HG02943 (cell line): Measurements from ENCODE around the gene SRP14.

Experiments
- ATAC-seq: cut with Tn5 transposase; IDR thresholded peaks from one replicate; pipeline ENCODE4 v1.9.1; 2021; ENCODE audit warnings: mild to moderate bottlenecking, low read depth, moderate library complexity; ENCODE audit not compliant: unreplicated experiment

SRP14 gene

GRCh38 chr15:40069178-40070165 lies 30.5 kb upstream of the SRP14 start:
- ATAC-seq = peak; percentile 73

DNA sequence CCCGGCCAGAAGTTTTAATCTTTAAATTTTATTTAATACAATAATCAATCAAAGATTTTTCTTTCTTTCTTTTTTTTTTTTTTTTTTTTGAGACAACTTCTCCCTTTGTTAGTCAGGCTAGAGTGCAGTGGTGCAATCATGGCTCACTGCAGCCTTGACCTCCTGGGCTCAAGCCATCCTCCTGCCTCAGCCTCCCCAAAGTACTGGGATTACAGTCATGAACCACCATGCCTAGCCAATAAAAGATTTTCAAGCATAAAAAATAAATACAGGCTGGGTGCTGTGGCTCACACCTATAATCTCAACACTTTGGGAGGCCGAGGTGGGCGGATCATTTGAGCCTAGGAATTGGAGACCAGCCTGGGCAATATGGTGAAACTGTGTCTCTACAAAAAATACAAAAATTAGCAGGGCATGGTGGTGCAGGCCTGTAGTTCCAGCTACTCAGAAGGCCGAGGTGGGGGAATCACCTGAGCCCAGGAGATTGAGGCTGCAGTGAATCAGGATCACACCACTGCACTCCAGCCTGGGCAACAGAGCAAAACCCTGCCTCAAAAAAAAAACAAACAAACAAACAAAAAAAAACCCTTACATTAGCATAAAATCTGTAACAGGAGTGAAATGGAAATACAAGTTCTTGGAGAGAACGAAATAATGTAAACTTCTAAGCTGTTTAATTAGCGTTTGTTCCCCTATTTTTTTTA lies 29.1 kb upstream of the SRP14 start:
- ATAC-seq = no peak

DNA sequence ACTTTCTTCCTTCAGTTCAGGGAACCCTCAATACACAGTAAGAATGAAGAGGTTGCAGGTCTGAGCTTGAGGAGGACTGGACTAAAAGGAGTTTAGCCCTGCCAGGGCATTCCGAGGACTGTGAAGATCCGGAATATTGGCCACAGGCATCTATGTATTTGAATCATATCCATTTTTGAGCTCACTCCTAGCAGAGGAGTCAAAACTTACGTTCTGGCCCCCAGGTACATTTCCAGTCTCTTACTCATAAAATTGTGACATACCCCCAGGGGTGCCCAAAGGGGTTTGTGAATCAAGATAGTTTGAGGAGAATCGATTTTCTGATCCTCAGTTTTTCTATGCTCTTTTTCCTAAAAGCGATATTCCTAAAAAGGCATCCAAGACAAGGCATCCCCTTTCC lies 27.6 kb upstream of the SRP14 start:
- ATAC-seq = no peak

DNA sequence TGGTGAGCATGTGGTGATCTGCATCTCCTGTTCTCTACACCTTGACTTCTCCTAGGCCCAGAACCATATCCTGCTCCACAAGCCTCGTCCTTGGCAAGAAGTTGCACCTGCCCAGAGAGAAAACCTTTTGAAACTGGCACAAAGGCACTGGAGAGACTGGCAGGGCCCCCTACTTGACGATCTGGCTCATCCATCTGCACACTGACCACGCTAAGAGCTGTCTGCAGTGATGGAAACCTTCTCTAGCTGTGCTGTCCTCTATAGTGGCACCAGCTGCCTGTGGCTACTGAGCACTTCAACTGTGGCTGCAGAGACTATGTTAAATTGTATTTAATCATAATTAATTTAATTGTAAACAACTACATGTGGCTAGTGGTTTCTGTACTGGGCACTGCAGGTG lies 26.2 kb upstream of the SRP14 start:
- no peak for ATAC-seq

- ATAC-seq = no peak
These were observed 25.4 kb upstream of the SRP14 start for GRCh38 chr15:40064231-40064894.

DNA sequence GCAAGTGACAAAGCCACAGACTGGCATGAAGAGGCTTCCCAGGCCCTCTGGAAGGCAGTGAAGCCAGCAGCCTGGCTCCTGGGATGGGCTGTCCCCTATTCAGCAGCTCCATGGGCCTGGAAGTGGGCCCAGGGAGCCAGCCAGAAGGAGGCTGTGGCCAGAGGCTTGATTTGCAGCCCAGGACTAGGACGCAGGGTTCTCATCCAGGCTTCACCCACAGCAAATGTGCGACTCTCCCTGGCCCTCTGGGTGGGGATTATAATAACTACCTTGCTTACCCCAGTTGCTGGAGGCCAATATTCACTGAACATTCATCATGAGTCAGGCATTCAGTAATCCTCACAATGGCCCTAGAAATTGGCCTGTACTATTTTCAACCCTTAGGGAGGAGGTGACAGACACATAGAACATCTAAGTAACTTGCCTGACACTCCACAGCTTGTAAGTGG lies 24.6 kb upstream of the SRP14 start:
- ATAC-seq = no peak

GRCh38 chr15:40062816-40063562 lies 24.0 kb upstream of the SRP14 start:
- no peak for ATAC-seq

GRCh38 chr15:40061212-40061901 lies 22.4 kb upstream of the SRP14 start:
- ATAC-seq = no peak

DNA sequence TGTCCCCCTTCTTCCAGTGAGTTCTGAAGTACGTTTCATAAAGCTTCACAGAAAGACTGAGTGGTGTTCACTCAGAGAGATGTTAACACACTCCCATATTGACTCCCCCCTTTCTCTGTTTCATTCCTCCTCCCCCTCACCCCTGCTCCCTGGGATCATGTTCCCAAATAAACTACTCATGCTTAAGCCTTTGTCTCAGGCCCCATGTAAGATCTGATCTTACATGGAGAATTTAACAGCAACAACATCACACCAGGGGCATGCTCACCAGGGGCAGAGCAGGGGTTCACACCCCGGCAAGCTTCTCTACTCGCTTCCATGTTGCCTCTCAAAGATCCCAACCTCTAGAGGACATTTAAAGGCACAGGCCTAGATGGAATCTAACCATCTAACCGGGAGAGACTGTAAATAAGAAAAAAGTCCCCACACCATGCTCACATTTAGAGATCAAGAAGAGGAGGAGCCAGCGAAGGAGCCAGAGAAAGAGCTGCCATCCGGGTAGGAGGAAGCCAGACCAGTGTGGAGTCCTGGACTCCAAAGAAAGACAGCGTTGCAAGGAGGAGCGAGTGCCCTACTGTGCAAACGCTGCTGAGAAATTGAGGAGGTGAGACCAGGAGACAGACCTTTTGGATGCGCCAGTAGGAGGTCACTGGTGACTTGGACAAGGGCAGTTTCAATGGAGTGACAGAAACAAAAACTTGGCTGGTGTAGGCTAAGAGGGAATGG lies 21.4 kb upstream of the SRP14 start:
- ATAC-seq = no peak

GRCh38 chr15:40059821-40060220 lies 20.8 kb upstream of the SRP14 start:
- ATAC-seq = no peak

DNA sequence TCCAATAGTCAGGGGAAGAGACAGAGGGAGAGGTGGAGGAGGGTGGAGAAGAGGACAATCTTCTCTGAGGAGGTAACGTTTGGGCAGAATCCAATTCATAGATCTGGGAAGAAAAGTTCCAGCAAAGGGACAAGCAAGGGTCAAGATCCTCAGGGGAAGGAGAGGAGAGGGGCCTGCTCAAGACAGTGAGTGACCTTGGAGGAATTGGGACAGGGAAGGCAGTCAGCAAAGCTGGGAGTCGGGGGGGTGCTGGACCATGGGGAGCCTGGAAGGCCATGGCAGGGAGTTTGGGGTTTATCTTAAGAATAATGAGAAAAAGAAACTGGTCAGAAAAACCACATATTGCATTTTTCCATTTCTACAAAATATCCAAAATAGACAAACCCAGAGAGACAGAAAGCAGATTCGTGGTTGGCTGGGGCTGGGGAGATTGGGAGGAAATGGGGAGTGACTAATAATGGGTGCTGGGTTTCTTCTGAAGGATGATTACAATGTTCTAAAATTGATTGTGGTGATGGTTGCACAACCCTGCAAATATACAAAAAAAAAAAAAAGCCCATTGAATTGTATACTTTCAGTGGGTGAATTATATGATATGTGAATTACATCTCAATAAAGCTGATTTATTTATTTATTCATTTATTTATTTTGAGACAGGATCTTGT lies 19.6 kb upstream of the SRP14 start:
- no peak for ATAC-seq

DNA sequence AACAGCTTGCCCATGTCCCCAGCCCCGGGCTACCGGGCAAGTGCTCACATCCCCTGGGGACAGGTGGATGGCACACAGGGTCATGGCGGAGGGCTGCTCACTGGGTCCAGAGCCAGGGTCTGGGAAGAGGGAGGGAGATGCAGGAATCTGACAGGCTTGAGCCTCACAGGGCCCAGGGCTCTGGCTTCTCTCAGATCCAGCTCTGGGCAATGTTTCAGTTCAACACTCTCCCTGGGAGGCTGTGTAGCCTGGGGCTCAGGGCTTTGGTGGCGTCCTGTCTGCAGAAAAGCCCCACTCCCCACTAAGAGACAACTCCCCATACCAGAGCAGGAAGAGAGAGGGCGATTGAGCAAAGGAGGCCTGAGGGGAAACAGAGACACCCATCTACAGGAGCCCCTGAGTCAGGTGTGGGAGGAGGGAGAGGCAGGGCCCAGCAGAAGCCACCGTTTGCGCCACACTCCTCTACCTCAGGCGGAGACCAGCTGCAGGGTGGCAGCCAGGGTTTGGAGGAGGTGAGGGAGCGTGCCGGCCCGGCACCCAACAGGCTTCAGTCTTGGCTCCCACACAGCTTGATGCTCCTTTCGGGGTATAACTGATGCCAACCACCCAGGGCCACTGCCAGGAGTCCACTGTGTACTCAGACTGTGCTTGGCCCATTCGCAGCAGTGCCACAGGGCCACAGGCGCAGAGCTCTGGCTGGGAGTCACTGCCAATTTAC lies 16.8 kb upstream of the SRP14 start:
- no peak for ATAC-seq

DNA sequence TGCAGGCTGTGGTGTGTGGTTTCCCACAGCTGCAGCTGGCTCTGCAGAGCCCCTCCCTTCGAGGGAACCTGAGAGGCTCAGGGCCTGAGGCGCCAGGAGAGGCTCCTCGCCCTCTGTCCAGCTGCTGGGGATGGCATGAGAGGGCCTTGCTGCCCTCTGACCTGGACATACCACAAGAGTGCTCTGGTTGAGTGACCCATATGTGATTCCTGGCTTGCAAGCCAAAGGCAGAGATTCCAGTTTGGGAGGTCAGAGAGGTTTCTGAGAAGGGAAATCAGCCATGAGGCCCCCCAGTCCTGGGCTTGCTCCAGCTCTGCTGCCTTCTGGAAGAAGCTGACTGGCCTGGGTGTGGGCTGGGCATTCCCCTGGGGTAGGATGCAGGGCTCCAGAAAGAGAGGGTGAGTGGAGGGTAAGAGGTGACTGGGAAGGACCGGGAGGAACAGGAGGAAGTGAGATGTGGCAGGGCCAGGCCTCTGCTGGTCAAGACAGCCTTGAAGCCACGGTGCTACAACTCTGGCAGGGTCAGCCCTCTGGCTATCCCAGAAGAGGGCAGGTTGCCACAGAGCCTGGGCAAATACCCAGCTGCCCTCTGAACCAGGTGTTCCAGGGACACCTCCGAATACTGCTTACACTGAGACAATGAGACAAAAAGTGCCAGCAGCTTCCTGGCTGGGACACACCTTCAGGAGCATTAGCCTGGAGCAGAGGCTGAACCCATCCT lies 16.0 kb upstream of the SRP14 start:
- ATAC-seq = peak; percentile 67

GRCh38 chr15:40054605-40054854 lies 15.5 kb upstream of the SRP14 start:
- peak; percentile 37 for ATAC-seq

DNA sequence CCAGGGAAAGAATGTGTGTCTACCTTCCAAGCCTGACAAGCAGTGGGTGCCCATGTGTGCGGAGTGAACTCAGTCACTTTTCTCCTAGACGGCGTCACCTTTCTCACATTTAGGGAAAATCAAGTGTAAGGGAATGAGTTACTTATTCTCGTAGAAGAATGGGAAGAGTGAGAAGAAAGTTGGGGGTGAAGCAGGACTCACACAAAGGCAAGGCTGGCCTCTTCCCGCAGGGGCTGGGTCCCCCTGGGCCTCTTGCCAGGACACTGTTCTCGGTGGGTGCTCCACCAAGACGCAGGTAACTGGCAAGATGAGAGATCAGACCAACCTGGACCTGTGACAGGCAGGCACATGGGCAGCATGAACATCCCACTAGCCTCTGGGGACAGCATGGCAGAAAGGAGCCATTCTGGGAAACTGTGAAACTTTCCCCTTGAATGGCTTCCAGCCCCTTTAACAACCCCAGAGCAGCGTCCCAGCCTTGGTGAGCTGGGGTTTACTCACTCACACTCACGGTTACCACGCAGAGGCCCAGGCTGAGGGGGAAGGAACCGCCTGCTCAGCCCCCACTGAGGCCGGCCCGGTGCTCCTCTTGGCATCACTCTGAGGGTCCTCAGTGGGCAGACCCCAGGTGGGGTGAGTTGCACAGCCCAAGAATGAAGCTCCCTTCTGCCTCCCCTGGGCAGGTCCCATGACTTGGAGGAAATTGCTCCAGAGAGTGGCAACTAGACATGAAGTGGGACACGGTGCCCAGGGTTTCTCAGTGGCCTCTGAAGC lies 15.0 kb upstream of the SRP14 start:
- peak; percentile 25 for ATAC-seq

DNA sequence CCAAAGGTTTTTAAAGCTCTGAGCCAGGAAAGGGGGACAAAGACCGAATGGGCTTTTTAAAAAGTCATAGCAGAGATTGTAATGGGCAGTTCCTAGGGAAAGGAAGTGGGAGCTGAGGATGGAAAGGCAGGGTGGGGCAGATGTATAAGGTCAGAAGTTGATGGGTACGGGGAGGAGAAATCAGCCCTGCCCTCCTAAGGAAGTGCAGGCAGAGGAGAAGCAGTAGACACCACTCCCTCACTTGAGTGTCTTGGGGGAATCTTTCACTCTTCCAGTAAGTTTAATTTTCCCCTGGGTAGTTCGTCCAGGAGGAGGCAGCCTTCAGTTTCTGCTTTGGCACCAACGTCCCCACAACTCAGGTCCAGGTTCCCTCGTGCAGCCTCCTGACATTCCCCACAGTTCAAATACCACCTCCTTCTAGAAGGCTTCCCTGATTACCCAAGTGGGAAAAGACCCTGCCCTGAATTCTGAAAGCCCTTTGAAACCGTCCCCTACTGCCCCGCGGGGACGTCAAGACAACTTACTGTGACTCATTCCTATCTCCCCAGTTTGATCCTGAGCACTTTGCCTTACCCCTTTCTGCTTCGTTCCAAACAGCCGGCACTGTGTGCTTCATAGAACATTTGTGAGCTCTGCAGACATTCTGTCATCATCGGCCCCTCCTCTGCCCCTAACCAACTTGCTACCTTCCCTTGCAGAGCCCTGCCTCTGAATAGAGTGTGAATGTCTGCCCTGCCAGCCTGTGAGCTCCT lies 14.3 kb upstream of the SRP14 start:
- no peak for ATAC-seq
